ENCODE results near the gene FRS3.
"Not testable (repeated sequence)": the region's sequence is repeated elsewhere in the genome, so short reads cannot be mapped to it uniquely, and the experiment has no call there.

The FRS3 gene

GRCh38 chr6:41818271-41819054 is 38.8 kb upstream of the FRS3 start:
- no peak for TF ChIP-seq CTCF (IDR thresholded peaks at IDR 0.05; ENCODE audit: borderline replicate concordance, insufficient read depth, low read depth, low read length)
- no peak overlapping the region for H3K4me3 ChIP-seq (ENCODE audit: low read depth, low read length)

GRCh38 chr6:41815587-41815986 is 35.9 kb upstream of the FRS3 start:
- no peak for TF ChIP-seq CTCF (IDR thresholded peaks at IDR 0.05; ENCODE audit: borderline replicate concordance, insufficient read depth, low read depth, low read length)
- no peak overlapping the region for H3K4me3 ChIP-seq (ENCODE audit: low read depth, low read length)

GRCh38 chr6:41814629-41815028 is 34.9 kb upstream of the FRS3 start:
- no peak overlapping the region for H3K4me3 ChIP-seq (ENCODE audit: low read depth, low read length)
- TF ChIP-seq CTCF (IDR thresholded peaks at IDR 0.05; ENCODE audit: borderline replicate concordance, insufficient read depth, low read depth, low read length): no peak

GRCh38 chr6:41813956-41814355 is 34.3 kb upstream of the FRS3 start:
- no peak for TF ChIP-seq CTCF (IDR thresholded peaks at IDR 0.05; ENCODE audit: borderline replicate concordance, insufficient read depth, low read depth, low read length)
- H3K4me3 ChIP-seq (ENCODE audit: low read depth, low read length): no peak overlapping the region

- no peak overlapping the region for H3K4me3 ChIP-seq (ENCODE audit: low read depth, low read length)
- no peak for TF ChIP-seq CTCF (IDR thresholded peaks at IDR 0.05; ENCODE audit: borderline replicate concordance, insufficient read depth, low read depth, low read length)
Observed at GRCh38 chr6:41813469-41813868, 33.8 kb upstream of the FRS3 start.

GRCh38 chr6:41811946-41812345 is 32.2 kb upstream of the FRS3 start:
- not testable (repeated sequence) for H3K4me3 ChIP-seq (ENCODE audit: low read depth, low read length)

- H3K4me3 ChIP-seq (ENCODE audit: low read depth, low read length): no peak overlapping the region
- no peak for TF ChIP-seq CTCF (IDR thresholded peaks at IDR 0.05; ENCODE audit: borderline replicate concordance, insufficient read depth, low read depth, low read length)
Observed at GRCh38 chr6:41811095-41811494, 31.4 kb upstream of the FRS3 start.
